Measurements from ENCODE around the gene PHLPP1.

GRCh38 chr18:63001861-63002260 lies 286.5 kb downstream of the PHLPP1 start:
- no peak for TF ChIP-seq CTCF (IDR thresholded peaks at IDR 0.05)
- TF ChIP-seq POLR2AphosphoS5 (IDR thresholded peaks at IDR 0.05): no peak
- TF ChIP-seq EP300 (IDR thresholded peaks at IDR 0.05; ENCODE audit: low read depth): no peak
- no peak for TF ChIP-seq POLR2A (IDR thresholded peaks at IDR 0.05)
